Activated CD8-positive, alpha-beta memory T cell treated with anti-CD3 and anti-CD28 coated beads, Interleukin-2, amount 10 ng/mL, durations not matched to agents 7 days and 5 days (primary cell): ENCODE results near the gene RPL31. TPM values are rescaled to one million over a fixed set of nuclear protein-coding genes. Genes with fewer than 3 reads are reported as not detected.
"Not testable (repeated sequence)": the region's sequence is repeated elsewhere in the genome, so short reads cannot be mapped to it uniquely, and the experiment has no call there.

Experiments used
- ATAC-seq: fragments of 150-1000 bp; cut with Tn5 transposase; one replicate; pipeline ENCODE4 v1.10.0; 2021; ENCODE audit warnings: moderate library complexity
- CTCF ChIA-PET: fragments of 350-600 bp; sonication (Branson Sonifier 250); formaldehyde crosslinking; loops from one replicate; lab custom pipeline; 2021; ENCODE audit warnings: antibody characterized with exemption; lab: Charles Lee
- DNase-seq: peaks from one replicate; pipeline ENCODE4 v3.0.0-alpha.2; 2020
- H3K27ac Mint-ChIP-seq: one replicate; pipeline ENCODE4 v1.8.0; 2021; ENCODE audit warnings: mild to moderate bottlenecking, mixed read lengths
- H3K27me3 Mint-ChIP-seq: one replicate; pipeline ENCODE4 v1.8.0; 2021; ENCODE audit warnings: mixed read lengths
- H3K36me3 Mint-ChIP-seq: one replicate; pipeline ENCODE4 v1.8.0; 2021; ENCODE audit warnings: mild to moderate bottlenecking, mixed read lengths
- H3K4me1 Mint-ChIP-seq: one replicate; pipeline ENCODE4 v1.8.0; 2021; ENCODE audit warnings: mixed read lengths
- H3K4me3 Mint-ChIP-seq: one replicate; pipeline ENCODE4 v1.8.0; 2021; ENCODE audit warnings: mild to moderate bottlenecking, moderate library complexity, mixed read lengths
- H3K9me3 Mint-ChIP-seq: one replicate; pipeline ENCODE4 v1.8.0; 2022; ENCODE audit warnings: low read depth, mixed read lengths
- total RNA-seq, 2 experiments: library from RNA; stranded (reverse); gene quantifications; one replicate each; pipeline ENCODE4 v1.2.3, GENCODE V29; 2021

The RPL31 gene
- total RNA-seq, 2 experiments from 2014 or later, result 1,012 to 1,324 TPM

- no peak for ATAC-seq
- Mint-ChIP-seq H3K27ac (no peak overlapping the region), H3K36me3 (no peaks in the 10 kb centered on the region), H3K27me3 (peaks cover 5% of the 10 kb centered on the region), H3K4me1 (no peaks in the 10 kb centered on the region), H3K9me3 (no peaks in the 10 kb centered on the region), H3K4me3 (no peak overlapping the region)
- CTCF ChIA-PET, result interaction anchor here (0.8 kb wide), 1 partner anchor 20 kb away, joined by 3 read pairs; no protein-coding TSS in a partner anchor
- no peak for DNase-seq
Observed at GRCh38 chr2:101032084-101032776, 30.1 kb downstream of the RPL31 start.

- DNase-seq (no peak), ATAC-seq (no peak)
- H3K36me3 Mint-ChIP-seq, result no peaks in the 10 kb centered on the region
- CTCF ChIA-PET, result interaction anchor here (0.8 to 1.8 kb wide), 6 partner anchors 22 to 182 kb away, joined by 3 to 6 read pairs (median 4); no protein-coding TSS in a partner anchor
- no peak overlapping the region for H3K4me3 Mint-ChIP-seq
- H3K9me3 Mint-ChIP-seq, result no peaks in the 10 kb centered on the region
- H3K4me1 Mint-ChIP-seq, result no peaks in the 10 kb centered on the region
- peaks cover 6% of the 10 kb centered on the region for H3K27me3 Mint-ChIP-seq
- no peak overlapping the region for H3K27ac Mint-ChIP-seq
Observed at GRCh38 chr2:101036562-101036961, 34.5 kb downstream of the RPL31 start.

GRCh38 chr2:101037161-101037755 is 35.2 kb downstream of the RPL31 start:
- ATAC-seq (no peak), DNase-seq (no peak)
- CTCF ChIA-PET, result interaction anchor here (0.8 to 1.8 kb wide), 5 partner anchors 22 to 181 kb away, joined by 3 to 6 read pairs (median 4); no protein-coding TSS in a partner anchor
- H3K36me3 Mint-ChIP-seq, result no peaks in the 10 kb centered on the region
- H3K4me1 Mint-ChIP-seq, result no peaks in the 10 kb centered on the region
- H3K27ac Mint-ChIP-seq, result no peak overlapping the region
- H3K9me3 Mint-ChIP-seq, result no peaks in the 10 kb centered on the region
- no peak overlapping the region for H3K4me3 Mint-ChIP-seq
- H3K27me3 Mint-ChIP-seq, result peaks cover 2% of the 10 kb centered on the region

- peaks cover 5% of the 10 kb centered on the region for H3K27me3 Mint-ChIP-seq
- CTCF ChIA-PET, result interaction anchor here (1.8 kb wide), 1 partner anchor 167 kb away, joined by 6 read pairs; no protein-coding TSS in a partner anchor
- no peaks in the 10 kb centered on the region for H3K36me3 Mint-ChIP-seq
- ATAC-seq (no peak), DNase-seq (no peak)
- no peak overlapping the region for H3K4me3 Mint-ChIP-seq
- no peak overlapping the region for H3K27ac Mint-ChIP-seq
- no peaks in the 10 kb centered on the region for H3K4me1 Mint-ChIP-seq
- no peaks in the 10 kb centered on the region for H3K9me3 Mint-ChIP-seq
Observed at GRCh38 chr2:101038455-101039255, 36.6 kb downstream of the RPL31 start.

GRCh38 chr2:101040072-101040471 is 38.0 kb downstream of the RPL31 start:
- H3K27ac Mint-ChIP-seq, result no peak overlapping the region
- DNase-seq (no peak), ATAC-seq (no peak)
- no peaks in the 10 kb centered on the region for H3K36me3 Mint-ChIP-seq
- CTCF ChIA-PET, result no interaction called here
- H3K27me3 Mint-ChIP-seq, result peaks cover 12% of the 10 kb centered on the region
- H3K4me3 Mint-ChIP-seq, result no peak overlapping the region
- no peaks in the 10 kb centered on the region for H3K4me1 Mint-ChIP-seq
- no peaks in the 10 kb centered on the region for H3K9me3 Mint-ChIP-seq

- ATAC-seq (no peak), DNase-seq (no peak)
- Mint-ChIP-seq H3K4me1 (no peaks in the 10 kb centered on the region), H3K36me3 (no peaks in the 10 kb centered on the region), H3K27me3 (peaks cover 12% of the 10 kb centered on the region), H3K27ac (no peak overlapping the region), H3K9me3 (no peaks in the 10 kb centered on the region), H3K4me3 (no peak overlapping the region)
- CTCF ChIA-PET, result no interaction called here
Observed at GRCh38 chr2:101040761-101041160, 38.7 kb downstream of the RPL31 start.

- Mint-ChIP-seq H3K4me3 (no peak overlapping the region), H3K9me3 (no peaks in the 10 kb centered on the region), H3K27ac (no peak overlapping the region), H3K4me1 (no peaks in the 10 kb centered on the region), H3K36me3 (no peaks in the 10 kb centered on the region), H3K27me3 (peaks cover 12% of the 10 kb centered on the region)
- ATAC-seq (no peak), DNase-seq (no peak)
- CTCF ChIA-PET, result no interaction called here
Observed at GRCh38 chr2:101041413-101041812, 39.3 kb downstream of the RPL31 start.

- Mint-ChIP-seq H3K27ac (no peak overlapping the region), H3K9me3 (no peaks in the 10 kb centered on the region), H3K36me3 (no peaks in the 10 kb centered on the region), H3K4me1 (no peaks in the 10 kb centered on the region), H3K4me3 (no peak overlapping the region), H3K27me3 (peaks cover 12% of the 10 kb centered on the region)
- DNase-seq (no peak), ATAC-seq (no peak)
- CTCF ChIA-PET, result no interaction called here
Observed at GRCh38 chr2:101045330-101045729, 43.2 kb downstream of the RPL31 start.

- DNase-seq (no peak), ATAC-seq (no peak)
- no peaks in the 10 kb centered on the region for H3K36me3 Mint-ChIP-seq
Observed at GRCh38 chr2:101047075-101047766, 45.1 kb downstream of the RPL31 start.

GRCh38 chr2:101047774-101048173 is 45.7 kb downstream of the RPL31 start:
- no peaks in the 10 kb centered on the region for H3K36me3 Mint-ChIP-seq
- CTCF ChIA-PET, result no interaction called here
- no peak overlapping the region for H3K27ac Mint-ChIP-seq
- H3K9me3 Mint-ChIP-seq, result no peaks in the 10 kb centered on the region
- no peak for DNase-seq
- H3K4me3 Mint-ChIP-seq, result no peak overlapping the region
- H3K4me1 Mint-ChIP-seq, result no peaks in the 10 kb centered on the region
- peaks cover 24% of the 10 kb centered on the region for H3K27me3 Mint-ChIP-seq
- ATAC-seq, result no peak

More at GRCh38 chr2:101047075-101047766, 45.1 kb downstream of the RPL31 start:
- no peak overlapping the region for H3K27ac Mint-ChIP-seq
- peaks cover 23% of the 10 kb centered on the region for H3K27me3 Mint-ChIP-seq
- no peaks in the 10 kb centered on the region for H3K9me3 Mint-ChIP-seq
- CTCF ChIA-PET, result no interaction called here
- no peak overlapping the region for H3K4me3 Mint-ChIP-seq
- no peaks in the 10 kb centered on the region for H3K4me1 Mint-ChIP-seq

GRCh38 chr2:101048756-101049155 is 46.7 kb downstream of the RPL31 start:
- no peak for DNase-seq
- CTCF ChIA-PET, result no interaction called here
- Mint-ChIP-seq H3K9me3 (no peaks in the 10 kb centered on the region), H3K27ac (no peak overlapping the region), H3K4me1 (no peaks in the 10 kb centered on the region), H3K36me3 (no peaks in the 10 kb centered on the region), H3K4me3 (no peak overlapping the region), H3K27me3 (peaks cover 25% of the 10 kb centered on the region)
- no peak for ATAC-seq

- H3K27ac Mint-ChIP-seq, H3K4me3 Mint-ChIP-seq, H3K9me3 Mint-ChIP-seq, DNase-seq, H3K36me3 Mint-ChIP-seq, H3K4me1 Mint-ChIP-seq, ATAC-seq, CTCF ChIA-PET: not testable (repeated sequence)
- H3K27me3 Mint-ChIP-seq, result peaks cover 18% of the 10 kb centered on the region
Observed at GRCh38 chr2:101050886-101051285, 48.8 kb downstream of the RPL31 start.

- no peaks in the 10 kb centered on the region for H3K4me1 Mint-ChIP-seq
- no peaks in the 10 kb centered on the region for H3K9me3 Mint-ChIP-seq
- DNase-seq (no peak), ATAC-seq (no peak)
- no peak overlapping the region for H3K4me3 Mint-ChIP-seq
- CTCF ChIA-PET, result no interaction called here
- H3K36me3 Mint-ChIP-seq, result no peaks in the 10 kb centered on the region
- H3K27ac Mint-ChIP-seq, result no peak overlapping the region
- peaks cover 18% of the 10 kb centered on the region for H3K27me3 Mint-ChIP-seq
Observed at GRCh38 chr2:101052147-101052546, 50.1 kb downstream of the RPL31 start.
